ENCODE data around the gene TENT5C.

Gene TENT5C

DNA sequence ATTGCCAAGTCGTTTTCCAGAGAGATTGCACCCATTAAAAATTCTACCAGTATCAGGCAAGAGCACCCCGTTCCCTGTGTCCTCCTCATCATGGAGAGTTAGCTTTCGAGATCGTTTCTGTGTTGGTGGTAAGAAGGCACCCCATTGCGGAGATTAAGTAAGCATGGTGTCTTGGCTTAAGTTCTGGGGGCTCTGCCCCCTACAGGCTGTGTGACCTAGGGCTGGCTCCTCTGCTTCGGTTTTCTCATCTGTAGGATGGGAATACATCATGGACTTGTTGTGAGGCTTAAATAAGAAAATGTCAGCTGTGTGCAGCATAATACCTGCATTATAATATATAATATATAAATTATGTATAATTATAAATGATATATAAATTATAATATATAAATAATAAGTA, 36.8 kb upstream of the TENT5C start:
- Histone ChIP-seq H3K18ac (ENCODE audit: low read depth in 1 of 2, low read length in 2 of 2) (no peak overlapping the region), H3K4ac (ENCODE audit: low read depth in 1 of 2, low read length in 2 of 2) (no peak overlapping the region), H3K4me3 (ENCODE audit: insufficient read depth in 1 of 2, low read depth in 1 of 2, low read length in 2 of 2) (no peak overlapping the region), H4K91ac (ENCODE audit: low read length) (no peak overlapping the region), H3K79me1 (replicated peaks; ENCODE audit: low read length, poor library complexity, severe bottlenecking) (no peaks in the 10 kb centered on the region), H3K4me2 (ENCODE audit: low read length, poor library complexity, severe bottlenecking) (no peak overlapping the region), H3K23ac (ENCODE audit: low read length in 2 of 2) (no peak overlapping the region), H3K27me3 (ENCODE audit: control insufficient read depth in 1 of 2, insufficient read depth in 1 of 2, low read length in 2 of 2) (peaks cover 10 to 13% of the 10 kb centered on the region in 2 experiments), H2BK15ac (ENCODE audit: low read depth, poor library complexity, severe bottlenecking) (no peak overlapping the region), H3K27ac (ENCODE audit: low read length, poor library complexity, severe bottlenecking) (no peak overlapping the region), H2AFZ (ENCODE audit: low read depth, low read length) (no peak overlapping the region), H2BK12ac (ENCODE audit: low read length in 2 of 2) (no peak overlapping the region), H3K14ac (ENCODE audit: low read length in 2 of 2) (no peak overlapping the region), H3K9ac (ENCODE audit: low read length) (no peak overlapping the region), H3K9me3 (ENCODE audit: control insufficient read depth, low read length) (no peaks in the 10 kb centered on the region), H2BK5ac (ENCODE audit: low read depth, low read length, poor library complexity, severe bottlenecking) (no peak overlapping the region), H2AK5ac (ENCODE audit: low read length, severe bottlenecking) (no peak overlapping the region), H3K4me1 (ENCODE audit: control insufficient read depth, insufficient read depth, low read depth, low read length) (peaks cover 5% of the 10 kb centered on the region), H4K8ac (ENCODE audit: low read length) (no peak overlapping the region), H3K36me3 (ENCODE audit: control insufficient read depth in 1 of 2, insufficient read depth in 2 of 2, low read depth in 1 of 2, low read length in 2 of 2) (no peaks in the 10 kb centered on the region), H2BK120ac (ENCODE audit: low read depth, low read length) (no peak overlapping the region)
- 83% methylated on average over 5 of the region's 6 CpGs for WGBS
- no peak for DNase-seq

GRCh38 chr1:117569856-117570255, 36.0 kb upstream of the TENT5C start:
- DNase-seq = no peak
- H4K91ac ChIP-seq (ENCODE audit: low read length) = no peak overlapping the region
- H3K79me1 ChIP-seq (replicated peaks; ENCODE audit: low read length, poor library complexity, severe bottlenecking) = no peaks in the 10 kb centered on the region
- H2BK120ac ChIP-seq (ENCODE audit: low read depth, low read length) = no peak overlapping the region
- H3K9me3 ChIP-seq (ENCODE audit: control insufficient read depth, low read length) = no peaks in the 10 kb centered on the region
- no peak overlapping the region for H2BK5ac ChIP-seq (ENCODE audit: low read depth, low read length, poor library complexity, severe bottlenecking)
- H3K4me2 ChIP-seq (ENCODE audit: low read length, poor library complexity, severe bottlenecking) = no peak overlapping the region
- no peak overlapping the region for H4K8ac ChIP-seq (ENCODE audit: low read length)
- H3K4me1 ChIP-seq (ENCODE audit: control insufficient read depth, insufficient read depth, low read depth, low read length) = peaks cover 5% of the 10 kb centered on the region
- H3K9ac ChIP-seq (ENCODE audit: low read length) = no peak overlapping the region
- H2AK5ac ChIP-seq (ENCODE audit: low read length, severe bottlenecking) = no peak overlapping the region
- no peak overlapping the region for H3K18ac ChIP-seq (ENCODE audit: low read depth in 1 of 2, low read length in 2 of 2)
- peaks cover 9% of the 10 kb centered on the region in 2 experiments for H3K27me3 ChIP-seq (ENCODE audit: control insufficient read depth in 1 of 2, insufficient read depth in 1 of 2, low read length in 2 of 2)
- H2BK15ac ChIP-seq (ENCODE audit: low read depth, poor library complexity, severe bottlenecking) = no peak overlapping the region
- H3K4ac ChIP-seq (ENCODE audit: low read depth in 1 of 2, low read length in 2 of 2) = no peak overlapping the region
- H3K14ac ChIP-seq (ENCODE audit: low read length in 2 of 2) = no peak overlapping the region
- no peak overlapping the region for H2BK12ac ChIP-seq (ENCODE audit: low read length in 2 of 2)
- WGBS = 87% methylated on average over 2 of the region's 3 CpGs
- no peak overlapping the region for H2AFZ ChIP-seq (ENCODE audit: low read depth, low read length)
- H3K27ac ChIP-seq (ENCODE audit: low read length, poor library complexity, severe bottlenecking) = no peak overlapping the region
- no peaks in the 10 kb centered on the region for H3K36me3 ChIP-seq (ENCODE audit: control insufficient read depth in 1 of 2, insufficient read depth in 2 of 2, low read depth in 1 of 2, low read length in 2 of 2)
- H3K4me3 ChIP-seq (ENCODE audit: insufficient read depth in 1 of 2, low read depth in 1 of 2, low read length in 2 of 2) = no peak overlapping the region
- H3K23ac ChIP-seq (ENCODE audit: low read length in 2 of 2) = no peak overlapping the region

DNA sequence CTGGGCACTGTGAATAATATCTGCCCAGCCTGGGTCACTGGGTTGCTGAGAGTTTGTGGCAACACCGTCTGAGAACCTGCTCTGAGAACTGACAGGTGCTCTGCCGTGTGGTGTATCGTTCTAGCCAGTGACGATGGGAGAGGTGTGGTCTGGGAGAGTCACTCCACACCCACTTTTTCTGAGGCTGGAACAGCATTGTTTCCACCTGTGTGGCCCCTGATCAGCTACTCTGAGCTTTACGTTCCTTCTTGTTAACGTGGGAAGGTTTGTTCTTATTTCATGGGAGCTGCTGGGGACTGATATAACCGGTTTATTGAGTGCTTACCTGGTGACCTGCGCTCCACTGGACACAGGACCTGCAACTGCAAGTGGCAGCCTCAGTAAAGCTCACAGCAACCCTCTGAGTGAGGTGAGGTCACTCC, 34.8 kb upstream of the TENT5C start:
- no peak overlapping the region for H3K27ac ChIP-seq (ENCODE audit: low read length, poor library complexity, severe bottlenecking)
- no peak overlapping the region for H4K91ac ChIP-seq (ENCODE audit: low read length)
- H3K4me3 ChIP-seq (ENCODE audit: insufficient read depth in 1 of 2, low read depth in 1 of 2, low read length in 2 of 2) = no peak overlapping the region
- H2BK5ac ChIP-seq (ENCODE audit: low read depth, low read length, poor library complexity, severe bottlenecking) = no peak overlapping the region
- H3K9ac ChIP-seq (ENCODE audit: low read length) = no peak overlapping the region
- H2BK15ac ChIP-seq (ENCODE audit: low read depth, poor library complexity, severe bottlenecking) = no peak overlapping the region
- H2BK120ac ChIP-seq (ENCODE audit: low read depth, low read length) = no peak overlapping the region
- no peaks in the 10 kb centered on the region for H3K9me3 ChIP-seq (ENCODE audit: control insufficient read depth, low read length)
- H3K4me1 ChIP-seq (ENCODE audit: control insufficient read depth, insufficient read depth, low read depth, low read length) = peaks cover 5% of the 10 kb centered on the region
- H3K27me3 ChIP-seq (ENCODE audit: control insufficient read depth in 1 of 2, insufficient read depth in 1 of 2, low read length in 2 of 2) = peaks cover 9% of the 10 kb centered on the region in 2 experiments
- no peak overlapping the region for H3K4ac ChIP-seq (ENCODE audit: low read depth in 1 of 2, low read length in 2 of 2)
- no peak overlapping the region for H3K14ac ChIP-seq (ENCODE audit: low read length in 2 of 2)
- no peaks in the 10 kb centered on the region for H3K36me3 ChIP-seq (ENCODE audit: control insufficient read depth in 1 of 2, insufficient read depth in 2 of 2, low read depth in 1 of 2, low read length in 2 of 2)
- H3K79me1 ChIP-seq (replicated peaks; ENCODE audit: low read length, poor library complexity, severe bottlenecking) = no peaks in the 10 kb centered on the region
- H3K23ac ChIP-seq (ENCODE audit: low read length in 2 of 2) = no peak overlapping the region
- WGBS = 76% methylated on average over 8 of the region's 8 CpGs
- no peak for DNase-seq
- no peak overlapping the region for H2AFZ ChIP-seq (ENCODE audit: low read depth, low read length)
- H4K8ac ChIP-seq (ENCODE audit: low read length) = no peak overlapping the region
- H2BK12ac ChIP-seq (ENCODE audit: low read length in 2 of 2) = no peak overlapping the region
- no peak overlapping the region for H2AK5ac ChIP-seq (ENCODE audit: low read length, severe bottlenecking)
- no peak overlapping the region for H3K4me2 ChIP-seq (ENCODE audit: low read length, poor library complexity, severe bottlenecking)
- no peak overlapping the region for H3K18ac ChIP-seq (ENCODE audit: low read depth in 1 of 2, low read length in 2 of 2)

GRCh38 chr1:117571496-117571895, 34.4 kb upstream of the TENT5C start:
- Histone ChIP-seq H4K91ac (ENCODE audit: low read length) (no peak overlapping the region), H4K8ac (ENCODE audit: low read length) (no peak overlapping the region), H3K4me3 (ENCODE audit: insufficient read depth in 1 of 2, low read depth in 1 of 2, low read length in 2 of 2) (no peak overlapping the region), H3K9ac (ENCODE audit: low read length) (no peak overlapping the region), H3K18ac (ENCODE audit: low read depth in 1 of 2, low read length in 2 of 2) (no peak overlapping the region), H3K4me2 (ENCODE audit: low read length, poor library complexity, severe bottlenecking) (no peak overlapping the region), H3K4ac (ENCODE audit: low read depth in 1 of 2, low read length in 2 of 2) (no peak overlapping the region), H3K36me3 (ENCODE audit: control insufficient read depth in 1 of 2, insufficient read depth in 2 of 2, low read depth in 1 of 2, low read length in 2 of 2) (no peaks in the 10 kb centered on the region), H2BK15ac (ENCODE audit: low read depth, poor library complexity, severe bottlenecking) (no peak overlapping the region), H3K27ac (ENCODE audit: low read length, poor library complexity, severe bottlenecking) (no peak overlapping the region), H3K14ac (ENCODE audit: low read length in 2 of 2) (no peak overlapping the region), H2AK5ac (ENCODE audit: low read length, severe bottlenecking) (no peak overlapping the region), H2AFZ (ENCODE audit: low read depth, low read length) (no peak overlapping the region), H2BK5ac (ENCODE audit: low read depth, low read length, poor library complexity, severe bottlenecking) (no peak overlapping the region), H3K4me1 (ENCODE audit: control insufficient read depth, insufficient read depth, low read depth, low read length) (peaks cover 5% of the 10 kb centered on the region), H3K79me1 (replicated peaks; ENCODE audit: low read length, poor library complexity, severe bottlenecking) (no peaks in the 10 kb centered on the region), H2BK12ac (ENCODE audit: low read length in 2 of 2) (no peak overlapping the region), H2BK120ac (ENCODE audit: low read depth, low read length) (no peak overlapping the region), H3K23ac (ENCODE audit: low read length in 2 of 2) (no peak overlapping the region), H3K27me3 (ENCODE audit: control insufficient read depth in 1 of 2, insufficient read depth in 1 of 2, low read length in 2 of 2) (peaks cover 9% of the 10 kb centered on the region in 2 experiments), H3K9me3 (ENCODE audit: control insufficient read depth, low read length) (no peaks in the 10 kb centered on the region)
- WGBS = 73% methylated on average over 5 of the region's 5 CpGs
- DNase-seq = no peak

All from mesenchymal stem cell (in vitro differentiated cells and primary cell).